GM18517 (cell line): ENCODE results near the gene AASS.
A peak's percentile ranks its signal among the peaks of the same experiment; 100 is the strongest.

Source experiments
- ATAC-seq: cut with Tn5 transposase; IDR thresholded peaks from one replicate; pipeline ENCODE4 v1.9.1; 2021; ENCODE audit warnings: mild to moderate bottlenecking, moderate library complexity; ENCODE audit not compliant: unreplicated experiment

AASS gene

GRCh38 chr7:122123746-122124145, 20.3 kb downstream of the AASS start:
- ATAC-seq, result no peak

GRCh38 chr7:122118757-122119156, 25.3 kb downstream of the AASS start:
- no peak for ATAC-seq

GRCh38 chr7:122103064-122103463, 41.0 kb downstream of the AASS start:
- no peak for ATAC-seq

- ATAC-seq, result no peak
Observed at GRCh38 chr7:122100021-122100420, 44.0 kb downstream of the AASS start.

GRCh38 chr7:122095642-122096041, 48.4 kb downstream of the AASS start:
- ATAC-seq, result no peak

GRCh38 chr7:122094549-122094948, 49.5 kb downstream of the AASS start:
- no peak for ATAC-seq

GRCh38 chr7:122092964-122093797, 50.9 kb downstream of the AASS start:
- ATAC-seq, result peak; percentile 94

GRCh38 chr7:122082670-122083069, 61.4 kb downstream of the AASS start:
- ATAC-seq, result no peak

- ATAC-seq, result no peak
Observed at GRCh38 chr7:122082160-122082559, 61.9 kb downstream of the AASS start.

- ATAC-seq, result no peak
Observed at GRCh38 chr7:122073635-122074034, 70.4 kb downstream of the AASS start.

- ATAC-seq, result no peak
Observed at GRCh38 chr7:122072924-122073599, 71.0 kb downstream of the AASS start.

- ATAC-seq, result no peak
Observed at GRCh38 chr7:122072272-122072671, 71.8 kb downstream of the AASS start.

GRCh38 chr7:122070834-122071233, 73.2 kb downstream of the AASS start:
- no peak for ATAC-seq

GRCh38 chr7:122070062-122070461, 74.0 kb downstream of the AASS start:
- ATAC-seq, result no peak

- no peak for ATAC-seq
Observed at GRCh38 chr7:122068999-122069398, 75.0 kb downstream of the AASS start.

- ATAC-seq, result no peak
Observed at GRCh38 chr7:122068046-122068445, 76.0 kb downstream of the AASS start.

- ATAC-seq, result no peak
Observed at GRCh38 chr7:122067077-122067476, 77.0 kb downstream of the AASS start.

GRCh38 chr7:122064971-122065370, 79.1 kb downstream of the AASS start:
- ATAC-seq, result no peak

- no peak for ATAC-seq
Observed at GRCh38 chr7:122063146-122063545, 80.9 kb downstream of the AASS start.

GRCh38 chr7:122059542-122059941, 84.5 kb downstream of the AASS start:
- no peak for ATAC-seq

GRCh38 chr7:122056977-122057376, 87.1 kb downstream of the AASS start:
- ATAC-seq, result no peak

GRCh38 chr7:122055073-122055472, 89.0 kb downstream of the AASS start:
- no peak for ATAC-seq
